ENCODE results near the gene MAP3K13.

MAP3K13 gene, protein sequence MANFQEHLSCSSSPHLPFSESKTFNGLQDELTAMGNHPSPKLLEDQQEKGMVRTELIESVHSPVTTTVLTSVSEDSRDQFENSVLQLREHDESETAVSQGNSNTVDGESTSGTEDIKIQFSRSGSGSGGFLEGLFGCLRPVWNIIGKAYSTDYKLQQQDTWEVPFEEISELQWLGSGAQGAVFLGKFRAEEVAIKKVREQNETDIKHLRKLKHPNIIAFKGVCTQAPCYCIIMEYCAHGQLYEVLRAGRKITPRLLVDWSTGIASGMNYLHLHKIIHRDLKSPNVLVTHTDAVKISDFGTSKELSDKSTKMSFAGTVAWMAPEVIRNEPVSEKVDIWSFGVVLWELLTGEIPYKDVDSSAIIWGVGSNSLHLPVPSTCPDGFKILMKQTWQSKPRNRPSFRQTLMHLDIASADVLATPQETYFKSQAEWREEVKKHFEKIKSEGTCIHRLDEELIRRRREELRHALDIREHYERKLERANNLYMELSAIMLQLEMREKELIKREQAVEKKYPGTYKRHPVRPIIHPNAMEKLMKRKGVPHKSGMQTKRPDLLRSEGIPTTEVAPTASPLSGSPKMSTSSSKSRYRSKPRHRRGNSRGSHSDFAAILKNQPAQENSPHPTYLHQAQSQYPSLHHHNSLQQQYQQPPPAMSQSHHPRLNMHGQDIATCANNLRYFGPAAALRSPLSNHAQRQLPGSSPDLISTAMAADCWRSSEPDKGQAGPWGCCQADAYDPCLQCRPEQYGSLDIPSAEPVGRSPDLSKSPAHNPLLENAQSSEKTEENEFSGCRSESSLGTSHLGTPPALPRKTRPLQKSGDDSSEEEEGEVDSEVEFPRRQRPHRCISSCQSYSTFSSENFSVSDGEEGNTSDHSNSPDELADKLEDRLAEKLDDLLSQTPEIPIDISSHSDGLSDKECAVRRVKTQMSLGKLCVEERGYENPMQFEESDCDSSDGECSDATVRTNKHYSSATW

GRCh38 chr3:185362850-185363661, at the start of gene MAP3K13:
Gene MAP3K13, plus strand, starts transcription at chr3:185363136. Its CDS starts 65,446 bp downstream, at chr3:185428582.
- DNase-seq, result peak; percentile 30

DNA sequence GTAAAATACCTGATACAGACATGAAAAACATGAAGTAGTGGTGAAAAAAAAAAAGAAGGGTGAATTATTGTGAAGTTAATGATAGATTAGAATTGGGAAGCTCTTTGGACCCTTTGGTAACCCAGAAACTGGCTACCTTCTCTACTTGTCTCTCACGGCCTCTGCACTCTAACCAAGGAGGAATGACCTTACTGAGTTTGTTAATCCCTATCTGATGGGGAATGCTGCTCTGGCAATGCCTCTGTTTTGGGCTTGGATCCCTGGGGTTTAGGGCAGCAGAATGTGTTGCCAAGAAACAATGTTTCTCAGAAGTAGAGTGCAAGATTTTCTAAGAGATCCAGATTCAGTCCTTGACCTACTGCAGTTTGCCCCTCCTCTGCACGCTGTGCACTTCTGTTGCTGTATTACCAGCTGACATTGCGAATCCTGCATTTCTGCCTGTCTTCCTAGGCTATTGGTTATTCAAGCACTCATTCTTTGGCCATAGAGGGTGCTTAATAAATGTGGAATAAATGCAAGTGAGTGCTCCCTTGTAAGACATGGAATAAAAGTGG, 49.2 kb upstream of the MAP3K13 start:
- no peak for DNase-seq

GRCh38 chr3:185316740-185317412, 46.1 kb upstream of the MAP3K13 start:
- DNase-seq, result no peak

GRCh38 chr3:185317674-185318073, 45.3 kb upstream of the MAP3K13 start:
- DNase-seq, result no peak

DNA sequence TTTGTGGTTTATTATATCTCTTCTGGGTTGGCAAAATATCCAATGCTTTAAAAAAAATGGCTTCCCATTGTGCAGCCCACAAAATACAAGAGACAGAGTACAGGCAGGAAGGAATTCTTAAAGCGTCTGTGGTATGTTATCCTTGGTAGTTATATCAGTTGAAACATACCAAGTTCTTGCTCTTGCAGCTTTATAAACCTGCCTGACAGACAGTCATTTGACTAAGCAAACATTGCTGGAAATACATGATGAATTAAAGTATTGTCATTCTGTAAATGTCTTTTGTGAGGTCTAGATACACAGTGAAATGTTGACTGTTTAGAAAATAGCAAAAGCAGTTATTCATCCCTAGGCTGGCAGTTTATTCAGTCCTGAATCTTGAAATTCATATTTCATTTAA, 44.8 kb upstream of the MAP3K13 start:
- no peak for DNase-seq

DNA sequence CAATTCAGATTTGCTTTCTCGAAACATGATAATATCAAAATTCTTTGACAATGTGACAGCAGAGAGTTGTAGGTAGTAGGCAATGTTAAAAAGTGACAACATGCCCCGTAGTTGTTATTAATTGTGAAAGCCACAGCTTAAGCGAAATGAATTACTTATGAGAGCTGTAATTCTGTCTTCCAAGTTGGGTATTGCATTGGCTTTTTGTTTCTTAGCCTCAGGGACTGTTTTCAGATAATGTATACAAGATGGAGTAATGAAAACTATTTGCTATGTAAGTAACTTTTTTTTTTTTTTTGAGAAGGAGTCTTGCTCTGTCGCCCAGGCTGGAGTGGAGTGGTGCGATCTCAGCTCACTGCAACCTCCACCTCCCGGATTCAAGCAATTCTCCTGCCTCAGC, 43.1 kb upstream of the MAP3K13 start:
- DNase-seq, result no peak

DNA sequence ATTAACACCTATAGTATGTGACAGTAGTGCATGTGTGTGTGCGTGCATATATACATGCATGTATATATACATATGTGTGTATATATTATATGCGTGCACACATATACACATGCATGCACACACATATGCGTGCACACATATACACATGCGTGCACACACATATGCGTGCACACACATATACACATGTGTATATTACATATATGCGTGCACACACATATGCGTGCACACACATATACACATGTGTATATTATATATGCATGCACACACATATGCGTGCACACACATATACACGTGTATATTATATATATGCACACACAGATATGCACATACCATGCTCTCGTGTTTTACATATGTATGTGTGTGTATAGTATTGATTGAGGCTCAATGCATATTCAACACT, 42.0 kb upstream of the MAP3K13 start:
- DNase-seq, result no peak

- no peak for DNase-seq
These were observed 40.7 kb upstream of the MAP3K13 start for GRCh38 chr3:185322101-185322719.

GRCh38 chr3:185325946-185326791, 36.8 kb upstream of the MAP3K13 start:
- DNase-seq, result no peak

DNA sequence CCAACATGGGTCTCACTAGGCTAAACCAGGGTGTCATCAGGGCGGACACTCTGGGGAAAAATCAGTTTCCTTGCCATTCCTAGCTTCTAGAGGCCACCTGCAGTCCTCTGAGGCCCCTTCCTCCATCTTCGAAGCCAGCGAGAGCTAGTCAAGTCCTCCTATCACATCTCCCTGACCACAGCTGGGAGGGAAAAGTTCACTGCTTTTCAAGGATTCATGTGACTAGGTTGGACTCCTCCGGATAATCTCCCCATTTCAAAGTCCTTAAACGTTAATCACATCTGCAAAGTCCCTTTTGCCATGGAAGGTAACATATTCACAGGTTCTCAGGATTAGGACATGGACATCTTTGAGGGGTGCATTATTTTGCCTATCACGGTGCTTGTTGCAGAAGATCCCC, 35.9 kb upstream of the MAP3K13 start:
- no peak for DNase-seq

- DNase-seq, result no peak
These were observed 34.5 kb upstream of the MAP3K13 start for GRCh38 chr3:185328324-185329004.

GRCh38 chr3:185330238-185330637, 32.7 kb upstream of the MAP3K13 start:
- no peak for DNase-seq

DNA sequence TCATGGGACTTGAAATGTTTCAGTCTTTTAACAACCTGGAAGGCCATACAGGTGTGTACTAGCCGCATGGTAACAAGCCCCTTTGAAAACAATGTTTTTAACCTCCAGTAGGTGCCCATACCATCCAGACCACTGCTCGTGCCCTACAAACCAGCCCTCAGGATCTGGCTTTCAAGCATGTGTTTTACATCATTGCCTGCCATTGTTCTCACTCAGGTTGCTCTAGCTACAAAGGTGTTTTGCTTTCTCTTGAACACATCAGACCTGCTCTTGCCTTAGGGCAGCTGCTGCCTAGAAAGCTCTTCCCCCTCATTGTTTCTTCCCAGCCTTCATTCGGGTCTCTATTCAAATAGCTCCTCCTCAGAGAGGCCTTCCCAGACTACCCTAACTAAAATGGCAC, 32.3 kb upstream of the MAP3K13 start:
- no peak for DNase-seq

DNA sequence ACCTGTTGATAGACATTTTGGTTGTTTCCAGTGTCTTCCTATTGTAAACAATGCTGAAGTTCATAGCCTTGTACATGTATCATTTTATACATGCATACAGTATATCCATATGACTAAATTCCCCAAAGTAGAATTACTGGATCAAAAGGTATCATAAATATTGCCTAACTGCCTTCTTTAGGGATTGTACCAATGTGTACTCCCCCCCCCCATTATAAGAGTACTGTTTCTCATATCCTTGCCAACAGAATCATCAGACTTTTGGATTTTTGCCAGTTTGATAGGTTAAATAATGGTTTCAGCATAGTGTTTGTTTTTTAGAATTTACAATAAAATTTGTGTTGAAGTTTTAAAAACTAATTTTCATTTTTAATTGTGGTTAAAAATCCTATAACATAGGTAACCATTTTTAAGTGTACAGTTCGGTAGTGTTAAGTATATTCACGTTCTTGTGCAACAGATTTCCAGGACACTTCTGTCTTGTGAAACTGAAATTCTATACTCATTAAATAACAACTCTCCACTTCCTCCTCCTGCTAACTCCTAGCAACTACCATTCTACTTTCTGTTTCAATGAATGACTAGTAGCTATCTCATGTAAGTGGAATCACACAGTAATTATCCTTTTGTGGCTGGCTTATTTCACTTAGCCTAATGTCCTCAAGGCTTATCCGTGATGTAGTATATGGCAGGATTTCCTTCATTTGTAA, 30.8 kb upstream of the MAP3K13 start:
- DNase-seq, result no peak

DNA sequence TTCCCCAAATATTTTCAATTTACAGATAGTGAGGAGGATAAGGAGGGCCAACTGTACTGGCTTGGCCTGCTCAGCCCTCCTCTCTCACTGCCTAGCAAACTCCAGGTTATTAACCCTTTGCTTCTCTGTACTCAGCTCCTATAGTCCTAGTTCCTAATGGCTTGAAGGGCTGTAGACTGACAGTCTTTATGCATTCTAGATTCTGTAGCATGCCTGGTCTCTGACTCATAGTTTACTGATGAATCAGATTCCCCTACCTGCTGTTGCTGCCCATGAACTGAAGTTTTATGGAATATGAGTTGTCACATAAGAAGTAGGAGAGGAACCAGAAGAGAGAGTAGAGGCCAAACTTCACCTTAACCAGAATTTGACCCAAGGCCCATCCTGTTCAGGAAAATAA, 27.1 kb upstream of the MAP3K13 start:
- DNase-seq, result no peak

DNA sequence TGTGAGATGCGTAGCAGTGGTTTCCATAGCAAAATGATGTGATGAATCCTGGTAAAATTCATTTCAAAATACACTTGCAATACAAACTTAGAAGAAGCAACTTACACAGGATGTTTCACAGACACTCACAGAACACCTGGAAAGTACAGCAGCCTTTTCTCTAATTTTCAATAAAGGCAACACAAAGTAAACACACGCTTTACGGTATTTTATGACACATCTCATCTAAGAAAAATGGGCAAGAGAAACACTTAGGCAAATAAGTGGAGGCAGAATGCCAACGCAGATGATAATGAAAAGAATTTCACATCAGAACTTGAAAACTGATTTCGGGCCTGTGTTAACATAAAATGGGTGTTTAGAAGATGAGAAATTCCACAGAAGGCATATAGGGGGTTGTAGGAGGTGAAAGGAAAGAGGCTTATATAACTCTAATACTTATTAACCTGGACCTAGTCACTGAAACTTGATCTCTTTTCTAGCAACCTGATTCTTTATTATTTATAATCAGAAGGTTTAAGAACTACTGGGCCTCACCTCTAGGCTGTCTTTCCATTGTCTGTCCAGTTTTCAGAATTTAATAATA, 25.6 kb upstream of the MAP3K13 start:
- DNase-seq, result no peak

GRCh38 chr3:185339945-185340344, 23.0 kb upstream of the MAP3K13 start:
- DNase-seq, result no peak

- DNase-seq, result no peak
These were observed 22.2 kb upstream of the MAP3K13 start for GRCh38 chr3:185340751-185341150.

All from CD4-positive, alpha-beta T cell treated with Interleukin-4 for 4 hours (primary cell).